ENCODE measurements around the gene ASTN1.

The ASTN1 gene

DNA sequence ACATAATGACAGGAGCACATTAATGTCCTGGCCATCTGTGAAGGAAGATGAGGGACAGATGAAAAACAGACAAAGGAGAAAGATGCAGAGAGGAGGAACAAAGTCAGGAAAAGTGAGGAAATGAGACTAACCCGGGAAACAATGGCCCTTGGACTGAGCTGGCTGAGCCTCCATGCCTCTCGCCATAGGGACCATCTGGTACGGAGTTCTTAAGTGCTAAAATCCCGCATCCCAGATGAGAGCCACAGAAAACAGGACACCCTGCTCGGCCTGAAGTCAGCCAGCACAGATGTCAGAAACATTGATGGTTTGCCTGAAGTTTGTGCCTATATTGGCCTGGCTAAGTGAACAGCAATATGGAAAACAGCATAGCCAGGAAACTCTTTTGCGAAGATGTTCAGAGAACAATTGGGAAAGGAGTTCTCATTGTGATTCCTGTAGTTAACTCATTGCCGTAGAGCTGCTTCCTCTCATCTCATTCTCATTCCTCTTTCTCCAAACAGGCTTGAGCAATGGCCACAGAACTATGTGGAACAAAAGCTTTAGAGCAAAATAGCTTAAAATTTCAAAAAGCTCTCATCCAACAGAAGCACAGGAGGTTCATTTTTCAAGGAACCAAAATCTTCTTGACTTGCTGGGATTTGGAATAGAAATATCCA is 96.6 kb downstream of the ASTN1 start:
- Histone ChIP-seq H3K36me3 (ENCODE audit: control insufficient read depth in 2 of 2, insufficient read depth in 1 of 2, low read length in 2 of 2) (no peaks in the 10 kb centered on the region), H3K9me3 (ENCODE audit: control insufficient read depth, insufficient read depth, low read depth, low read length) (no peaks in the 10 kb centered on the region), H3K27ac (ENCODE audit: extremely low read depth, low read depth, low read length) (no peak overlapping the region), H3K4me3 (ENCODE audit: low read depth, low read length) (no peak overlapping the region), H3K4me1 (ENCODE audit: control insufficient read depth, insufficient read depth, low read length) (peaks cover 7% of the 10 kb centered on the region; the same call in 1 of the 2 replicates)
- POLR2A ChIA-PET = no interaction called here
- TF ChIP-seq KLF16 (tag by site-specific recombination; IDR thresholded peaks at IDR 0.05) = no peak
- no peak for TF ChIP-seq ZNF426 (tag by site-specific recombination; IDR thresholded peaks at IDR 0.05)
- no peak for TF ChIP-seq WT1 (tag by site-specific recombination; IDR thresholded peaks at IDR 0.05)
- TF ChIP-seq, protein P1, sequence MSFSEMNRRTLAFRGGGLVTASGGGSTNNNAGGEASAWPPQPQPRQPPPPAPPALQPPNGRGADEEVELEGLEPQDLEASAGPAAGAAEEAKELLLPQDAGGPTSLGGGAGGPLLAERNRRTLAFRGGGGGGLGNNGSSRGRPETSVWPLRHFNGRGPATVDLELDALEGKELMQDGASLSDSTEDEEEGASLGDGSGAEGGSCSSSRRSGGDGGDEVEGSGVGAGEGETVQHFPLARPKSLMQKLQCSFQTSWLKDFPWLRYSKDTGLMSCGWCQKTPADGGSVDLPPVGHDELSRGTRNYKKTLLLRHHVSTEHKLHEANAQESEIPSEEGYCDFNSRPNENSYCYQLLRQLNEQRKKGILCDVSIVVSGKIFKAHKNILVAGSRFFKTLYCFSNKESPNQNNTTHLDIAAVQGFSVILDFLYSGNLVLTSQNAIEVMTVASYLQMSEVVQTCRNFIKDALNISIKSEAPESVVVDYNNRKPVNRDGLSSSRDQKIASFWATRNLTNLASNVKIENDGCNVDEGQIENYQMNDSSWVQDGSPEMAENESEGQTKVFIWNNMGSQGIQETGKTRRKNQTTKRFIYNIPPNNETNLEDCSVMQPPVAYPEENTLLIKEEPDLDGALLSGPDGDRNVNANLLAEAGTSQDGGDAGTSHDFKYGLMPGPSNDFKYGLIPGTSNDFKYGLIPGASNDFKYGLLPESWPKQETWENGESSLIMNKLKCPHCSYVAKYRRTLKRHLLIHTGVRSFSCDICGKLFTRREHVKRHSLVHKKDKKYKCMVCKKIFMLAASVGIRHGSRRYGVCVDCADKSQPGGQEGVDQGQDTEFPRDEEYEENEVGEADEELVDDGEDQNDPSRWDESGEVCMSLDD (tag by site-specific recombination; IDR thresholded peaks at IDR 0.05) = no peak
- TF ChIP-seq GLI4 (tag by site-specific recombination; IDR thresholded peaks at IDR 0.05) = no peak
- TF ChIP-seq ZNF785 (tag by site-specific recombination; IDR thresholded peaks at IDR 0.05) = no peak
- no peak for TF ChIP-seq YY1 (tag by site-specific recombination; IDR thresholded peaks at IDR 0.05)
- TF ChIP-seq ZSCAN30 (tag by site-specific recombination; IDR thresholded peaks at IDR 0.05) = no peak
- TF ChIP-seq, protein P2, sequence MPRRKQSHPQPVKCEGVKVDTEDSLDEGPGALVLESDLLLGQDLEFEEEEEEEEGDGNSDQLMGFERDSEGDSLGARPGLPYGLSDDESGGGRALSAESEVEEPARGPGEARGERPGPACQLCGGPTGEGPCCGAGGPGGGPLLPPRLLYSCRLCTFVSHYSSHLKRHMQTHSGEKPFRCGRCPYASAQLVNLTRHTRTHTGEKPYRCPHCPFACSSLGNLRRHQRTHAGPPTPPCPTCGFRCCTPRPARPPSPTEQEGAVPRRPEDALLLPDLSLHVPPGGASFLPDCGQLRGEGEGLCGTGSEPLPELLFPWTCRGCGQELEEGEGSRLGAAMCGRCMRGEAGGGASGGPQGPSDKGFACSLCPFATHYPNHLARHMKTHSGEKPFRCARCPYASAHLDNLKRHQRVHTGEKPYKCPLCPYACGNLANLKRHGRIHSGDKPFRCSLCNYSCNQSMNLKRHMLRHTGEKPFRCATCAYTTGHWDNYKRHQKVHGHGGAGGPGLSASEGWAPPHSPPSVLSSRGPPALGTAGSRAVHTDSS (tag by site-specific recombination; IDR thresholded peaks at IDR 0.05) = no peak
- no peak for TF ChIP-seq ZNF600 (tag by site-specific recombination; IDR thresholded peaks at IDR 0.05)
- no peak for TF ChIP-seq SETDB1 (IDR thresholded peaks at IDR 0.05; ENCODE audit: insufficient read length, low read length)
- TF ChIP-seq ZNF223 (tag by site-specific recombination; IDR thresholded peaks at IDR 0.05) = no peak
- TF ChIP-seq, protein P3, sequence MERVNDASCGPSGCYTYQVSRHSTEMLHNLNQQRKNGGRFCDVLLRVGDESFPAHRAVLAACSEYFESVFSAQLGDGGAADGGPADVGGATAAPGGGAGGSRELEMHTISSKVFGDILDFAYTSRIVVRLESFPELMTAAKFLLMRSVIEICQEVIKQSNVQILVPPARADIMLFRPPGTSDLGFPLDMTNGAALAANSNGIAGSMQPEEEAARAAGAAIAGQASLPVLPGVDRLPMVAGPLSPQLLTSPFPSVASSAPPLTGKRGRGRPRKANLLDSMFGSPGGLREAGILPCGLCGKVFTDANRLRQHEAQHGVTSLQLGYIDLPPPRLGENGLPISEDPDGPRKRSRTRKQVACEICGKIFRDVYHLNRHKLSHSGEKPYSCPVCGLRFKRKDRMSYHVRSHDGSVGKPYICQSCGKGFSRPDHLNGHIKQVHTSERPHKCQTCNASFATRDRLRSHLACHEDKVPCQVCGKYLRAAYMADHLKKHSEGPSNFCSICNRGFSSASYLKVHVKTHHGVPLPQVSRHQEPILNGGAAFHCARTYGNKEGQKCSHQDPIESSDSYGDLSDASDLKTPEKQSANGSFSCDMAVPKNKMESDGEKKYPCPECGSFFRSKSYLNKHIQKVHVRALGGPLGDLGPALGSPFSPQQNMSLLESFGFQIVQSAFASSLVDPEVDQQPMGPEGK (tag by site-specific recombination; IDR thresholded peaks at IDR 0.05) = no peak
- TF ChIP-seq ZNF830 (tag by site-specific recombination; IDR thresholded peaks at IDR 0.05; ENCODE audit: low read depth) = no peak
- TF ChIP-seq, protein P4, sequence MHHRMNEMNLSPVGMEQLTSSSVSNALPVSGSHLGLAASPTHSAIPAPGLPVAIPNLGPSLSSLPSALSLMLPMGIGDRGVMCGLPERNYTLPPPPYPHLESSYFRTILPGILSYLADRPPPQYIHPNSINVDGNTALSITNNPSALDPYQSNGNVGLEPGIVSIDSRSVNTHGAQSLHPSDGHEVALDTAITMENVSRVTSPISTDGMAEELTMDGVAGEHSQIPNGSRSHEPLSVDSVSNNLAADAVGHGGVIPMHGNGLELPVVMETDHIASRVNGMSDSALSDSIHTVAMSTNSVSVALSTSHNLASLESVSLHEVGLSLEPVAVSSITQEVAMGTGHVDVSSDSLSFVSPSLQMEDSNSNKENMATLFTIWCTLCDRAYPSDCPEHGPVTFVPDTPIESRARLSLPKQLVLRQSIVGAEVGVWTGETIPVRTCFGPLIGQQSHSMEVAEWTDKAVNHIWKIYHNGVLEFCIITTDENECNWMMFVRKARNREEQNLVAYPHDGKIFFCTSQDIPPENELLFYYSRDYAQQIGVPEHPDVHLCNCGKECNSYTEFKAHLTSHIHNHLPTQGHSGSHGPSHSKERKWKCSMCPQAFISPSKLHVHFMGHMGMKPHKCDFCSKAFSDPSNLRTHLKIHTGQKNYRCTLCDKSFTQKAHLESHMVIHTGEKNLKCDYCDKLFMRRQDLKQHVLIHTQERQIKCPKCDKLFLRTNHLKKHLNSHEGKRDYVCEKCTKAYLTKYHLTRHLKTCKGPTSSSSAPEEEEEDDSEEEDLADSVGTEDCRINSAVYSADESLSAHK (tag by site-specific recombination; IDR thresholded peaks at IDR 0.05) = no peak
- TF ChIP-seq, protein P5, sequence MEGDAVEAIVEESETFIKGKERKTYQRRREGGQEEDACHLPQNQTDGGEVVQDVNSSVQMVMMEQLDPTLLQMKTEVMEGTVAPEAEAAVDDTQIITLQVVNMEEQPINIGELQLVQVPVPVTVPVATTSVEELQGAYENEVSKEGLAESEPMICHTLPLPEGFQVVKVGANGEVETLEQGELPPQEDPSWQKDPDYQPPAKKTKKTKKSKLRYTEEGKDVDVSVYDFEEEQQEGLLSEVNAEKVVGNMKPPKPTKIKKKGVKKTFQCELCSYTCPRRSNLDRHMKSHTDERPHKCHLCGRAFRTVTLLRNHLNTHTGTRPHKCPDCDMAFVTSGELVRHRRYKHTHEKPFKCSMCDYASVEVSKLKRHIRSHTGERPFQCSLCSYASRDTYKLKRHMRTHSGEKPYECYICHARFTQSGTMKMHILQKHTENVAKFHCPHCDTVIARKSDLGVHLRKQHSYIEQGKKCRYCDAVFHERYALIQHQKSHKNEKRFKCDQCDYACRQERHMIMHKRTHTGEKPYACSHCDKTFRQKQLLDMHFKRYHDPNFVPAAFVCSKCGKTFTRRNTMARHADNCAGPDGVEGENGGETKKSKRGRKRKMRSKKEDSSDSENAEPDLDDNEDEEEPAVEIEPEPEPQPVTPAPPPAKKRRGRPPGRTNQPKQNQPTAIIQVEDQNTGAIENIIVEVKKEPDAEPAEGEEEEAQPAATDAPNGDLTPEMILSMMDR (tag by site-specific recombination; IDR thresholded peaks at IDR 0.05) = no peak
- no peak for TF ChIP-seq ZFP37 (tag by site-specific recombination; IDR thresholded peaks at IDR 0.05)
- CTCF ChIA-PET = no interaction called here
